Left lung (tissue), 10 donors: ENCODE data around the gene MAP3K13. TPM values are rescaled to one million over a fixed set of nuclear protein-coding genes. Genes with fewer than 3 reads are reported as not detected.
A peak's percentile ranks its signal among the peaks of the same experiment; 100 is the strongest.
"Not testable (repeated sequence)": the region's sequence is repeated elsewhere in the genome, so short reads cannot be mapped to it uniquely, and the experiment has no call there.

Experiments
- ATAC-seq: fragments of 200-7000 bp; cut with Tn5 transposase; one replicate; pipeline ENCODE4 v1.9.1; 2020; ENCODE audit warnings: moderate library complexity
- DNase-seq, 4 donors: peaks; one replicate each; pipeline ENCODE4 v3.0.0-alpha.2; 2013 to 2020
- H3K27ac ChIP-seq, 2 donors: fragments of 200-600 bp; sonication (generic) in 1 of 2; one replicate each; pipeline versions ENCODE4 v1.5.0 to v1.8.0; 2020 to 2021
- H3K27me3 ChIP-seq, 2 donors: fragments of 200-600 bp; sonication (generic) in 1 of 2; one replicate each; pipeline versions ENCODE4 v1.5.0 to v1.8.0; 2020 to 2021
- H3K36me3 ChIP-seq, 2 donors: fragments of 200-600 bp; sonication (generic) in 1 of 2; one replicate each; pipeline versions ENCODE4 v1.5.0 to v1.8.0; 2020 to 2021
- H3K4me1 ChIP-seq, 2 donors: fragments of 200-600 bp; one replicate each; pipeline ENCODE4 v1.8.0; 2021
- H3K4me3 ChIP-seq, 2 donors: fragments of 200-600 bp; sonication (generic) in 1 of 2; one replicate each; pipeline versions ENCODE4 v1.5.0 to v1.8.0; 2020 to 2021; ENCODE audit warnings: mild to moderate bottlenecking in 1 of 2
- H3K9me3 ChIP-seq, 2 donors: fragments of 200-600 bp; sonication (generic) in 1 of 2; one replicate each; pipeline versions ENCODE4 v1.5.0 to v1.8.0; 2020 to 2021
- CTCF ChIP-seq, 2 donors: fragments of 200-600 bp; sonication (generic) in 1 of 2; IDR thresholded peaks; one replicate each; pipeline versions ENCODE4 v1.5.0 to v1.8.0; 2021; ENCODE audit warnings: antibody characterized with exemption in 2 of 2
- intact Hi-C, 2 donors: fragments of 100-400 bp; cut with DNase I; formaldehyde crosslinking; loops; one replicate each; pipeline versions ENCODE4 v1.11.2 to v1.14.2; 2022
- polyA plus RNA-seq, 6 donors: library from polyadenylated mRNA; unstranded; fragments of 120-200 nt; gene quantifications; one replicate each; pipeline ENCODE4 v1.2.1, GENCODE V29; 2013; ENCODE audit not compliant: insufficient read length in 6 of 6
- total RNA-seq, 2 donors: library from RNA; stranded (reverse); fragmentation: NEBNext Ultra II Directional; extraction: Animal tissue kit (Norgen Biotek cat#: 25700); gene quantifications; one replicate each; pipeline ENCODE4 v1.2.1, GENCODE V29; 2021
- donor health status: DM: no; HTN: yes; CAD: no.
- donor health status: DM: no; HTN: no; CAD: no.

Gene MAP3K13
- total and polyA plus RNA-seq, 8 donors = 34.5 to 48.0 (median 44.2) TPM

DNA sequence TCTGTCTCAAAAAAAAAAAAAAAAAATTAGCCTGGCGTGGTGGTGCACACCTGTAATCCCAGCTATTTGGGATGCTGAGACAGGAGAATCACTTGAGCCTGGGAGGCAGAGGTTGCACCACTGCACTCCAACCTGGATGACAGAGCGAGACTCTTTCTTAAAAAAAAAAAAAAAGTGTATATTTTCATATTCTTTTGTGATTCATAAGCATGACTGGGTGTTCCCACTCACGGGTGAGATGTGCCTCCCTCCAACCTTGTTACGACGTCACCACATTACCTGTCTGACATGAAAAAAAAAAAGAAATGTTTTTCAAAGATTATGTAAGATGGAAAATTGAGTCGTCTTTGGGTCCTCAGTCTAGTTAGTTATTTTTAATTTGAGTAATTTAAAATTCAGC, 79.1 kb downstream of the MAP3K13 start:
- no peak for TF ChIP-seq CTCF (IDR thresholded peaks at IDR 0.05)
- Histone ChIP-seq H3K4me3 (no peak overlapping the region), H3K36me3 (peaks cover 0 to 6% of the 10 kb centered on the region in 2 donors), H3K9me3 (no peaks in the 10 kb centered on the region), H3K4me1 (no peaks in the 10 kb centered on the region), H3K27me3 (no peaks in the 10 kb centered on the region), H3K27ac (no peak overlapping the region)
- ATAC-seq (no peak), DNase-seq (no peak)
- intact Hi-C loops = no loop called here

DNA sequence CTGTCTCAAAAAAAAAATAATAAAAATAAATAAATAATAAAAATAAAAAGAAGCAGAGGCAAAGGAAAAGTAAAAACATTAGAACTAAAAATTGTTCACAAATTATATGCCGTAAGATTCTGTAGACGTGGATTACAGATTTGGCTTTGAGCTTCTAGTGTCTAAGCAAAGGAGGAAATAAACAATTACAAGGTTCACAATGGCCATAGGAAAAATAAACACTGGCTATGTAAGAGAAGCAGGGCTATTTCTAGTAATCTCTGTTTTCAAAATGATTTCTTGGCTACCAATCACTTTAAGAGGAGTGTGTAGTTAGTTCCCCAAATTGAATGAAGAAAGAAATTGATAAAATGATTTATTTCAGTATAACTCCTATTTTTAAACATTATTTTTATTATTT, 81.4 kb downstream of the MAP3K13 start:
- intact Hi-C loops = no loop called here

DNA sequence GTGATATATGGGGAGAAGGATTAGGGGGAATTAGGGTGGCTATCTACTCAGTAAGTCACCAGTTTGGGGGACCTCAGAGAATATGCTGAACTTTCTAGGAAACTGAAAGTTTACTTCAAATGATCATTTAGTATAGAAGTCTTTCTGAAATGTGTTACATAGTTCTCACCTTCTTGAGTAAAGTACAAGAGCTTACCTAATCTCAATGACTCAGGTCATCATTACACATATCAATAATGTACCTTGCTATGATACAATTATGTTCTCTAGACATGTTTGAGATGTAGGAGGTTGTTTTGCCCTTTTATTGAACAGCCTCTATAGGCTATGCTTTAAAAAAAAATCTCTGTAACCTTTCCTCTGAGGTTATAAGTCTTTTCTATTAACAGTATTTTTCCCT, 85.2 kb downstream of the MAP3K13 start:
- DNase-seq (no peak), ATAC-seq (no peak)
- intact Hi-C loops = no loop called here
- H3K4me3 ChIP-seq = no peak overlapping the region
- peaks cover 0 to 13% of the 10 kb centered on the region in 2 donors for H3K36me3 ChIP-seq
- H3K27ac ChIP-seq = no peak overlapping the region
- no peaks in the 10 kb centered on the region for H3K9me3 ChIP-seq
- no peak for TF ChIP-seq CTCF (IDR thresholded peaks at IDR 0.05)
- no peaks in the 10 kb centered on the region for H3K4me1 ChIP-seq
- H3K27me3 ChIP-seq = no peaks in the 10 kb centered on the region

More for the DNA sequence above, 81.4 kb downstream of the MAP3K13 start:
- Histone ChIP-seq H3K4me1 (no peaks in the 10 kb centered on the region), H3K36me3 (peaks cover 0 to 5% of the 10 kb centered on the region in 2 donors), H3K4me3 (no peak overlapping the region), H3K27ac (no peak overlapping the region), H3K9me3 (no peaks in the 10 kb centered on the region), H3K27me3 (no peaks in the 10 kb centered on the region)
- DNase-seq (no peak), ATAC-seq (no peak)
- TF ChIP-seq CTCF (IDR thresholded peaks at IDR 0.05) = no peak

DNA sequence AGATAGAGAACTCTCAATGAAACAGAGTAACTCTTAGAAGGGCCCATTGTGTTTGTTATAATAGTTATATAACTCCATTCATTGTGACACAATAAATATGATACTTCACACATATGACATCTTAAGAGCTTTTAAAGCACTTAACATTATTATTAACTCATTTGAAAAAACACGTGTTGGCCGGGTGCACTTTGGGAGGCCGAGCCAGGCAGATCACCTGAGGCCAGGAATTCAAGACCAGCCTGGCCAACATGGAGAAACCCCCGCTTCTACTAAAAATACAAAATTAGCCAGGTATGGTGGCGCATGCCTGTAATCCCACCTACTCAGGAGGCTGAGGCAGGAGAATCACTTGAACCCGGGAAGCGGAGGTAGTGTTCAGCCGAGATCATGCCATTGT, 88.5 kb downstream of the MAP3K13 start:
- intact Hi-C loops, DNase-seq, H3K27me3 ChIP-seq, H3K9me3 ChIP-seq, H3K27ac ChIP-seq, H3K4me1 ChIP-seq, H3K4me3 ChIP-seq: not testable (repeated sequence)
- H3K36me3 ChIP-seq = peaks cover 0 to 13% of the 10 kb centered on the region in 2 donors
- ATAC-seq = peak; percentile 73

GRCh38 chr3:185457376-185457775, 94.4 kb downstream of the MAP3K13 start:
- ATAC-seq (no peak), DNase-seq (no peak)
- Histone ChIP-seq H3K4me3 (no peak overlapping the region), H3K27ac (no peak overlapping the region), H3K36me3 (peaks cover 0 to 4% of the 10 kb centered on the region in 2 donors), H3K27me3 (no peaks in the 10 kb centered on the region), H3K4me1 (no peaks in the 10 kb centered on the region), H3K9me3 (no peaks in the 10 kb centered on the region)
- intact Hi-C loops = no loop called here
- TF ChIP-seq CTCF (IDR thresholded peaks at IDR 0.05) = no peak

DNA sequence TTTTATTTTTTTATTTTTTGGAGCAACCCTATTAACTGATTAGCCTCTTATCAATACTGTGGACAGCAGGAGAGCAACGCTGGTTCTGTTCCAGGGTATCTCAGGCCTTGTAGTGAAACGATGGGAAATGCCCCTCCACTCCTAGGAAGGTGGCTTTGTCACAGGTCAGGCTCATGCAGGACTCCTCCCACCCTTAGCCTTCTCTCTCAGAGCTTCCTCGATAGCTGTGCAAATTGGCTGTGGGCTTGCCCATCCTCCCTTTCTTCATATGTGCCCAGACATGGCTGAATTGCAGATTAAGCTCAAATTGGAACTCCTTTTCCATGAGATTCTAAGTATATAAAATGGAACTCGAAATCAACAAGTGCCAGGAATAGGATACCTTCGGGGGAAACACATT, 97.4 kb downstream of the MAP3K13 start:
- H3K27ac ChIP-seq = no peak overlapping the region
- H3K4me3 ChIP-seq = no peak overlapping the region
- no peaks in the 10 kb centered on the region for H3K4me1 ChIP-seq
- ATAC-seq = no peak
- peaks cover 0 to 14% of the 10 kb centered on the region in 2 donors for H3K36me3 ChIP-seq
- intact Hi-C loops = no loop called here
- no peaks in the 10 kb centered on the region for H3K9me3 ChIP-seq
- TF ChIP-seq CTCF (IDR thresholded peaks at IDR 0.05) = no peak
- no peaks in the 10 kb centered on the region for H3K27me3 ChIP-seq
- no peak for DNase-seq
